Measurements from ENCODE around the gene LARP4B. TPM values are rescaled to one million over a fixed set of nuclear protein-coding genes. Genes with fewer than 3 reads are reported as not detected.
"Not testable (repeated sequence)": the region's sequence is repeated elsewhere in the genome, so short reads cannot be mapped to it uniquely, and the experiment has no call there.

LARP4B gene
- total and polyA plus RNA-seq, 8 donors, result 45.1 to 122 (median 54.4) TPM

DNA sequence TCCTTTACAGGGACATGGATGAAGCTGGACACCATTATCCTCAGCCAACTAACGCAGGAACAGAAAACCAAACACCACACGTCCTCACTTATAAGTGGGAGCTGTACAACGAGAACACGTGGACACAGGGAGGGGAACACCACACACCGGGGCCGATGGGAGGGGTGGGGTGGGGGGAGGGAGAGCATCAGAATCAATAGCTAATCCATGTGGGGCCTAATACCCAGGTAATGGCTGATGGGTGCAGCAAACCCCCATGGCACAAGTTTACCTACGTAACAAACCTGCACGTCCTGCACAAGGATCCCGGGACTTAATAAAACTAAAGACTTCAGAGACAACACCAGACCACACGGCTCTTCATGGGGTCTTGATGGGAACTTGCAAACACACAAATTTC lies 159.9 kb downstream of the LARP4B start:
- no peak overlapping the region for H3K27ac ChIP-seq
- no peak overlapping the region for H3K4me3 ChIP-seq
- DNase-seq (no peak), ATAC-seq (no peak)
- peaks cover 0 to 24% of the 10 kb centered on the region in 2 donors for H3K9me3 ChIP-seq
- H3K4me1 ChIP-seq, result no peaks in the 10 kb centered on the region
- H3K36me3 ChIP-seq, result no peaks in the 10 kb centered on the region
- intact Hi-C loops (cut with DNase I), result no loop called here
- TF ChIP-seq, protein P1, sequence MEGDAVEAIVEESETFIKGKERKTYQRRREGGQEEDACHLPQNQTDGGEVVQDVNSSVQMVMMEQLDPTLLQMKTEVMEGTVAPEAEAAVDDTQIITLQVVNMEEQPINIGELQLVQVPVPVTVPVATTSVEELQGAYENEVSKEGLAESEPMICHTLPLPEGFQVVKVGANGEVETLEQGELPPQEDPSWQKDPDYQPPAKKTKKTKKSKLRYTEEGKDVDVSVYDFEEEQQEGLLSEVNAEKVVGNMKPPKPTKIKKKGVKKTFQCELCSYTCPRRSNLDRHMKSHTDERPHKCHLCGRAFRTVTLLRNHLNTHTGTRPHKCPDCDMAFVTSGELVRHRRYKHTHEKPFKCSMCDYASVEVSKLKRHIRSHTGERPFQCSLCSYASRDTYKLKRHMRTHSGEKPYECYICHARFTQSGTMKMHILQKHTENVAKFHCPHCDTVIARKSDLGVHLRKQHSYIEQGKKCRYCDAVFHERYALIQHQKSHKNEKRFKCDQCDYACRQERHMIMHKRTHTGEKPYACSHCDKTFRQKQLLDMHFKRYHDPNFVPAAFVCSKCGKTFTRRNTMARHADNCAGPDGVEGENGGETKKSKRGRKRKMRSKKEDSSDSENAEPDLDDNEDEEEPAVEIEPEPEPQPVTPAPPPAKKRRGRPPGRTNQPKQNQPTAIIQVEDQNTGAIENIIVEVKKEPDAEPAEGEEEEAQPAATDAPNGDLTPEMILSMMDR (IDR thresholded peaks at IDR 0.05), result no peak
- H3K27me3 ChIP-seq, result peaks cover 0 to 9% of the 10 kb centered on the region in 2 donors

GRCh38 chr10:770975-771374 lies 160.5 kb downstream of the LARP4B start:
- intact Hi-C loops (cut with DNase I), result no loop called here
- peaks cover 0 to 24% of the 10 kb centered on the region in 2 donors for H3K9me3 ChIP-seq
- TF ChIP-seq, protein P1 (IDR thresholded peaks at IDR 0.05), result no peak
- H3K4me3 ChIP-seq, result no peak overlapping the region
- ATAC-seq (no peak), DNase-seq (peak in 1 of 4 donors; percentile 51)
- no peaks in the 10 kb centered on the region for H3K36me3 ChIP-seq
- H3K27me3 ChIP-seq, result peaks cover 0 to 9% of the 10 kb centered on the region in 2 donors
- H3K27ac ChIP-seq, result no peak overlapping the region
- no peaks in the 10 kb centered on the region for H3K4me1 ChIP-seq

DNA sequence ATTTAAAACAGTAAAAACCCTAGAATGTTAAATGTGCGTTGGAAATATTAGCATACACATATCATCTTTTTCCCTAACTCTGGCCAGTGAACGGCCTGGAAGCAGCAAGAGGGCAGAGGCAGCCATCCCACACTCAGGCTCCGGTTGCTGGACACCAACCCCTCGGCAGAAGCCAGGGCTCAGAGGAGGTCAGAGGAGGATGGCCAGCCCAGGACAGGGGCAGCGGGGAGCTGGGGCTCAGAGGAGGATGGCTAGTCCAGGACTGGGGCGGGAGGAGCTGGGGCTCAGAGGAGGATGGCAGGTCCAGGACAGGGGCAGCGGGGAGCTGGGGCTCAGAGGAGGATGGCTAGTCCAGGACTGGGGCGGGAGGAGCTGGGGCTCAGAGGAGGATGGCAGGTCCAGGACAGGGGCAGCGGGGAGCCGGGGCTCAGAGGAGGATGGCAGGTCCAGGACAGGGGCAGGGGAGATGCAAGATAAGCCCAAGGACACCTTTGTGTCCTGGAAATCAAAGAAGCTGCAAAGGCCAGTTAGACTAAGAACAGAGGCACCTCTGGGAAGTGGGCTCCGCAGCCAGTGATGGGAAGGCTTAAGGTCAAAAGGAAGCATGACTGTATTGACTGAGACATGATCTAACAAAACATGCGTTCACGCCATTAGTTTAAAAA lies 161.3 kb downstream of the LARP4B start:
- DNase-seq, result peak in 1 of 4 donors; percentile 29
- H3K36me3 ChIP-seq; H3K4me1 ChIP-seq; H3K27me3 ChIP-seq; ATAC-seq; H3K4me3 ChIP-seq; intact Hi-C loops (cut with DNase I); H3K27ac ChIP-seq: not testable (repeated sequence)
- peaks cover 0 to 24% of the 10 kb centered on the region in 2 donors for H3K9me3 ChIP-seq

GRCh38 chr10:767794-768193 lies 163.7 kb downstream of the LARP4B start:
- Histone ChIP-seq H3K4me3 (no peak overlapping the region), H3K27me3 (peaks cover 0 to 9% of the 10 kb centered on the region in 2 donors), H3K27ac (no peak overlapping the region), H3K9me3 (peaks cover 0 to 27% of the 10 kb centered on the region in 2 donors), H3K36me3 (no peaks in the 10 kb centered on the region), H3K4me1 (no peaks in the 10 kb centered on the region)
- no peak for DNase-seq
- no peak for ATAC-seq
- TF ChIP-seq, protein P1 (IDR thresholded peaks at IDR 0.05), result no peak
- intact Hi-C loops (cut with DNase I), result no loop called here

- H3K4me1 ChIP-seq, result no peaks in the 10 kb centered on the region
- H3K9me3 ChIP-seq, result peaks cover 0 to 31% of the 10 kb centered on the region in 2 donors
- no peak overlapping the region for H3K27ac ChIP-seq
- intact Hi-C loops (cut with DNase I), result no loop called here
- no peak for DNase-seq
- no peaks in the 10 kb centered on the region for H3K36me3 ChIP-seq
- TF ChIP-seq, protein P1 (IDR thresholded peaks at IDR 0.05), result no peak
- peaks cover 0 to 4% of the 10 kb centered on the region in 2 donors for H3K27me3 ChIP-seq
- no peak for ATAC-seq
- H3K4me3 ChIP-seq, result no peak overlapping the region
Observed at GRCh38 chr10:767211-767610, 164.3 kb downstream of the LARP4B start.

- peaks cover 0 to 33% of the 10 kb centered on the region in 2 donors for H3K9me3 ChIP-seq
- H3K4me3 ChIP-seq, result no peak overlapping the region
- intact Hi-C loops (cut with DNase I), result no loop called here
- H3K4me1 ChIP-seq, result no peaks in the 10 kb centered on the region
- no peaks in the 10 kb centered on the region for H3K36me3 ChIP-seq
- TF ChIP-seq, protein P1 (IDR thresholded peaks at IDR 0.05), result no peak
- H3K27me3 ChIP-seq, result peaks cover 0 to under 1% of the 10 kb centered on the region in 2 donors
- DNase-seq (no peak), ATAC-seq (no peak)
- H3K27ac ChIP-seq, result no peak overlapping the region
Observed at GRCh38 chr10:761376-761775, 170.1 kb downstream of the LARP4B start.
